Subcutaneous adipose tissue (tissue), 4 donors: ENCODE measurements around the gene ECD. TPM values are rescaled to one million over a fixed set of nuclear protein-coding genes. Genes with fewer than 3 reads are reported as not detected.

ENCODE experiments used
- small RNA-seq: library from RNA; depleted of rRNA; stranded (forward); fragments of <200 nt; gene quantifications from one replicate; pipeline ENCODE3, GENCODE V24; 2016
- total RNA-seq, 4 donors: library from RNA; depleted of rRNA; stranded (reverse); fragments of >200 nt; gene quantifications; one replicate each; pipeline ENCODE4 v1.1.0, GENCODE V29; 2016

Gene ECD
- total RNA-seq, 4 donors from 2014 or later: 25.1 to 40.6 (median 27.9) TPM

Small RNA genes within 50 kb of the gene (small RNA-seq; reads per million reads assigned to genes)
- 0.49 reads per million for gene RF00019
- 1.9 reads per million, percentile 36 among the genes with 10 or more reads in this experiment for gene SNORA11F

Other genes starting within 250 kb of the ECD start
- gene PLA2G12B, start 213.2 kb downstream of the ECD start, total RNA-seq: not detected
- 10 to 100 TPM; 20.3 to 43.4 (median 34.6) TPM for gene P4HA1, start 71.1 kb downstream of the ECD start, total RNA-seq
- 1 to 10 TPM; 2.1 to 9.0 (median 2.7) TPM for gene NUDT13, start 57.6 kb downstream of the ECD start, total RNA-seq
- 10 to 100 TPM; 17.3 to 26.2 (median 23.2) TPM for gene FAM149B1, start 111 bp upstream of the ECD start, total RNA-seq
- gene DNAJC9, start 79.2 kb upstream of the ECD start, total RNA-seq: 10 to 100 TPM; 11.7 to 16.3 (median 14.3) TPM
- 10 to 100 TPM; 31.9 to 40.4 (median 35.6) TPM for gene MRPS16, start 84.6 kb upstream of the ECD start, total RNA-seq
- gene CFAP70, start 190.9 kb upstream of the ECD start, total RNA-seq: 1 to 10 TPM; 3.9 to 8.1 (median 6.3) TPM
- gene ANXA7, start 246.1 kb upstream of the ECD start, total RNA-seq: 100 to 1,000 TPM; 106 to 145 (median 114) TPM